Activated naive CD8-positive, alpha-beta T cell (primary cell): Measurements from ENCODE around the gene NEUROD6.

Experiments
- H3K27ac Mint-ChIP-seq: one replicate; pipeline ENCODE4 v1.8.0; 2021; ENCODE audit warnings: mixed read lengths
- H3K27me3 Mint-ChIP-seq: one replicate; pipeline ENCODE4 v1.8.0; 2021; ENCODE audit warnings: mixed read lengths
- H3K36me3 Mint-ChIP-seq: one replicate; pipeline ENCODE4 v1.8.0; 2021; ENCODE audit warnings: mixed read lengths
- H3K4me1 Mint-ChIP-seq: one replicate; pipeline ENCODE4 v1.8.0; 2021; ENCODE audit warnings: low read depth, mixed read lengths
- H3K4me3 Mint-ChIP-seq: one replicate; pipeline ENCODE4 v1.8.0; 2021; ENCODE audit warnings: mild to moderate bottlenecking, mixed read lengths
- H3K9me3 Mint-ChIP-seq: one replicate; pipeline ENCODE4 v1.8.0; 2021; ENCODE audit warnings: low read depth, mixed read lengths

NEUROD6 gene

DNA sequence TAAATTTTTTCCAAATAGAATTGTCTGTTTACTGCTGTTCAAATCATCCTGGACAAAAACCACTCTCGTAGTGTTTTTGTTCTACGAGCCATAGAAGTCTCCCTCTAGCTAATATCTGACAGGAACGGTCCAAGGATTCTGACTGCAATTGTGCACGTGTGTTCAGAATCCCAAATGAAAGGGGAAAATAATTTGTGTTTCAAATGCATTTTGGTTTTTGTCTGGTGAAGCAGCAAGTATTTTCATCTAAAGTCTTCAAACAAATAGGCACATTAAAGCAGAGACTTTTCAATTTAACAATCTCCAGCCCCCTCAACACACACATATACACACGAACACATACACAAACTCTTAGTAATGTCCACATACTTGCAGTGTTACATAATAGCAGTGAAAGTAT, 475 bp downstream of the NEUROD6 start:
- H3K4me3 Mint-ChIP-seq = no peak overlapping the region
- H3K4me1 Mint-ChIP-seq = no peaks in the 10 kb centered on the region
- H3K27ac Mint-ChIP-seq = no peak overlapping the region
- H3K9me3 Mint-ChIP-seq = no peaks in the 10 kb centered on the region
- H3K36me3 Mint-ChIP-seq = no peaks in the 10 kb centered on the region
- H3K27me3 Mint-ChIP-seq = peaks cover 7% of the 10 kb centered on the region

DNA sequence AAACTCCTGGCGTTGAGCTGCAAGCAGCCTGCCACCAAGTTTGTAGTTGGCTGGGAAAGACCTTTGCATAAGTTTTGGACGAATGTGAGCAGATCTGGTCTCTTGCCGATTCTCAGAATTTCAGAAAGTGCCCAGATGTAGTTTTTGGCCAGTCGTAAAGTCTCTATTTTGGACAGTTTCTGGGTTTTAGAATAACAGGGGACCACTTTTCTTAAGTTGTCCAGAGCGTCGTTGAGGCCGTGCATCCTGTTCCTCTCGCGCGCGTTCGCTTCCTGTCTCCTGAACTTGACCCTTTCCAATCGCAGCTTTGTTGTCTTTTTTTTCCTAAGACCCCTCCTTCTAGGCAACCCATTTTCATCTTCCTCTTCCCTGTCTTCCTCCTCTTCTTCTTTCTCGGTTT, 1.8 kb downstream of the NEUROD6 start:
- peaks cover 10% of the 10 kb centered on the region for H3K27me3 Mint-ChIP-seq
- no peaks in the 10 kb centered on the region for H3K4me1 Mint-ChIP-seq
- no peak overlapping the region for H3K27ac Mint-ChIP-seq
- H3K9me3 Mint-ChIP-seq = no peaks in the 10 kb centered on the region
- no peak overlapping the region for H3K4me3 Mint-ChIP-seq
- no peaks in the 10 kb centered on the region for H3K36me3 Mint-ChIP-seq

GRCh38 chr7:31337002-31337565, 3.4 kb downstream of the NEUROD6 start:
- no peaks in the 10 kb centered on the region for H3K36me3 Mint-ChIP-seq
- no peaks in the 10 kb centered on the region for H3K9me3 Mint-ChIP-seq
- H3K4me1 Mint-ChIP-seq = no peaks in the 10 kb centered on the region
- H3K4me3 Mint-ChIP-seq = no peak overlapping the region
- H3K27me3 Mint-ChIP-seq = peaks cover 10% of the 10 kb centered on the region
- no peak overlapping the region for H3K27ac Mint-ChIP-seq

GRCh38 chr7:31336202-31337001, 4.1 kb downstream of the NEUROD6 start:
- H3K36me3 Mint-ChIP-seq = no peaks in the 10 kb centered on the region
- no peak overlapping the region for H3K27ac Mint-ChIP-seq
- no peak overlapping the region for H3K4me3 Mint-ChIP-seq
- peaks cover 10% of the 10 kb centered on the region for H3K27me3 Mint-ChIP-seq
- H3K9me3 Mint-ChIP-seq = no peaks in the 10 kb centered on the region
- no peaks in the 10 kb centered on the region for H3K4me1 Mint-ChIP-seq

DNA sequence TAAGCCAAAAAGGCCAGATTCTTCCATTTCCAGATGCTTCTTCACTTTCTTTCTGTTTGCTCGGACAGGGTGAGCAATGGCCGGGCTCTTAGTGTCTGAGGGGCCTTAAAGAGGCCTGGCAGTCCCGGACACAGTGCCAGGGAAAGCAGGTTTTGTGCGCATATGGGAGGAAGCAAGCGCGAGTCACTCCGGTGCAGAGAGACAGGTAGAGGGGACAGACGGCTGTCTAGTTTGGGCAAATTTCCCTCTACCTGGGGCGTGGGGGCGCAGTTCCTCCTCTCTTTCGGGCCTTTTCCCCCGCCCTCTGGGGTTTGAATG, 4.7 kb downstream of the NEUROD6 start:
- Mint-ChIP-seq H3K27ac (no peak overlapping the region), H3K4me1 (no peaks in the 10 kb centered on the region), H3K36me3 (no peaks in the 10 kb centered on the region), H3K9me3 (no peaks in the 10 kb centered on the region), H3K27me3 (peaks cover 10% of the 10 kb centered on the region), H3K4me3 (no peak overlapping the region)

DNA sequence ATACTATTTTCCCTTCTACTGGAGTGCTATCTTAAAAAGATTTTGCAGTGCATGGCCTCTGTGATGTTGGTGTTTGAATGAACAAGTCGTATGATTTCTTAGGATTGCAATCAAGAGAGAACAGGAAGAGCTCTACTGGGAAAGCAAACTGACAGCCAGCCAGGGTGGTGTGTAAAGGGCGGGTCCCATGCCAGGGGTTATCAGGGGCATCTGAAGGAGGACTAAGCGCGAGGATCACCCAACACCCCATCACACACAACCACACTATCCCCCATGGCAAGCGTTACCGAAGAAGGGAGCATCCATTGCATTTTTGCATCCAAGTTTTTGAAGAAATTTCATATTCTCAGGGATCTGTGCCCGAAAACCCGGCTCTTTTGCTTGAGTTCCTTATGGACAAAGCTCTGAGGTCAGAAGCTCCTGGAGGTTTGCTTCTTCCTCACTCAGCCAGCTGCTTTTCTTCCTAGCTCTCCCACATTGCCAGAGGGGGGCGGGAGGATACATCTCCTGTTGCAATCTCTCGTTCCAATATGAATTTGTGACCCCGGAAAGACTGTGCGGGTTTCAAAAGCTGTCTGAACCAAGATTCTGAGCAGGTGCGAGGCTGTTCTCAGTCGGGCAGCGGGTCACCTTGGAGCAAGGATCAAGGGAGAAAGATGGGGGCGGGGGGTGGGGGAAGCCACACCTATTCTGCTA, 5.2 kb downstream of the NEUROD6 start:
- no peaks in the 10 kb centered on the region for H3K36me3 Mint-ChIP-seq
- H3K27me3 Mint-ChIP-seq = peaks cover 10% of the 10 kb centered on the region
- H3K9me3 Mint-ChIP-seq = no peaks in the 10 kb centered on the region
- H3K27ac Mint-ChIP-seq = no peak overlapping the region
- H3K4me3 Mint-ChIP-seq = no peak overlapping the region
- no peaks in the 10 kb centered on the region for H3K4me1 Mint-ChIP-seq

DNA sequence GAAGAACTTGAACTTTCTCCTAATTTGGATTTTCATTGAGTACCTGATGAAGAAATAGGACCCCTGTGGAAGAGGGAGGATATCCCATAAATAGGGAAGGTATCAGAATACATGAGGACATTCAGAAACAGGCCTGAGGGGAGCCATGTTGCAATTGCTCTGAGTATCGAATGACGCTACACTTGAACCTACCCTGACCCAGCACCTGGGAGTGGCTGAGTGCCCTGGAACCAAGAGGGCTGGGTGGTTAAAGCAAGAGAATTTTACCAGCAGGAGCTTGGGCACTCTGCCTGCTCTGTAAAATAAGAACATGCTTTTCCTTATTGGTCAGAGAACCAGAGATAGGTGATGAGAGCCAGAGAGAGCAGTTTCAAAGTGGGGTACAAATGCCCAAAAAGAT, 7.2 kb downstream of the NEUROD6 start:
- H3K27me3 Mint-ChIP-seq = peaks cover 8% of the 10 kb centered on the region
- no peaks in the 10 kb centered on the region for H3K36me3 Mint-ChIP-seq
- H3K4me1 Mint-ChIP-seq = no peaks in the 10 kb centered on the region
- H3K4me3 Mint-ChIP-seq = no peak overlapping the region
- peaks cover 6% of the 10 kb centered on the region for H3K9me3 Mint-ChIP-seq
- H3K27ac Mint-ChIP-seq = no peak overlapping the region

DNA sequence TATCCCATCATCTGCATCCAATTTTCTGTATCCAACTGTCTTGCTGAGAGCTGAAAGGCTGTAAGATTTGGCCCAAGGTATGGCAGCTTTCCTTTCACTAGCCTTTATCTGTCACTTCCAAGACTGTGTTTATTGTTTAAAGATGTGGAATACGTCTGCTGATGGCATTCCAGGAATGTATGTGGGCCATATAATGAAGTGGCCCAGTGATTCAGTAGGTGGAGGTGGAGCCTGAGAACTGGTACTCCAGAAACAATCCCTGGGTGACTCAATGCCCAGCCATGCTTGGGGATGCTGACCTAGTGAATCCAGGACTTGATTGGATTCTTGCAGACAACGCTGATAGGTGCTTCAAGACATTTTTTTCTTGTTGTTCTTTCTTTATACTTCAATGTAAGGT, 13.5 kb downstream of the NEUROD6 start:
- H3K4me1 Mint-ChIP-seq = no peaks in the 10 kb centered on the region
- H3K36me3 Mint-ChIP-seq = no peaks in the 10 kb centered on the region
- H3K9me3 Mint-ChIP-seq = peaks cover 6% of the 10 kb centered on the region
- no peak overlapping the region for H3K4me3 Mint-ChIP-seq
- H3K27ac Mint-ChIP-seq = no peak overlapping the region
- no peaks in the 10 kb centered on the region for H3K27me3 Mint-ChIP-seq

- H3K27me3 Mint-ChIP-seq = no peaks in the 10 kb centered on the region
- no peak overlapping the region for H3K27ac Mint-ChIP-seq
- no peak overlapping the region for H3K4me3 Mint-ChIP-seq
- no peaks in the 10 kb centered on the region for H3K4me1 Mint-ChIP-seq
- no peaks in the 10 kb centered on the region for H3K36me3 Mint-ChIP-seq
- H3K9me3 Mint-ChIP-seq = peaks cover 6% of the 10 kb centered on the region
Measured at GRCh38 chr7:31326416-31326815, 14.1 kb downstream of the NEUROD6 start.

- Mint-ChIP-seq H3K4me1 (no peaks in the 10 kb centered on the region), H3K4me3 (no peak overlapping the region), H3K27ac (no peak overlapping the region), H3K9me3 (peaks cover 5% of the 10 kb centered on the region), H3K27me3 (no peaks in the 10 kb centered on the region), H3K36me3 (no peaks in the 10 kb centered on the region)
Measured at GRCh38 chr7:31323101-31323500, 17.4 kb downstream of the NEUROD6 start.

GRCh38 chr7:31320675-31321074, 19.9 kb downstream of the NEUROD6 start:
- Mint-ChIP-seq H3K9me3 (peaks cover 5% of the 10 kb centered on the region), H3K4me3 (no peak overlapping the region), H3K36me3 (no peaks in the 10 kb centered on the region), H3K27ac (no peak overlapping the region), H3K4me1 (no peaks in the 10 kb centered on the region), H3K27me3 (no peaks in the 10 kb centered on the region)

- Mint-ChIP-seq H3K27me3 (peaks cover 2% of the 10 kb centered on the region), H3K4me3 (no peak overlapping the region), H3K36me3 (no peaks in the 10 kb centered on the region), H3K9me3 (peaks cover 5% of the 10 kb centered on the region), H3K27ac (no peak overlapping the region), H3K4me1 (no peaks in the 10 kb centered on the region)
Measured at GRCh38 chr7:31318313-31318712, 22.2 kb downstream of the NEUROD6 start.

DNA sequence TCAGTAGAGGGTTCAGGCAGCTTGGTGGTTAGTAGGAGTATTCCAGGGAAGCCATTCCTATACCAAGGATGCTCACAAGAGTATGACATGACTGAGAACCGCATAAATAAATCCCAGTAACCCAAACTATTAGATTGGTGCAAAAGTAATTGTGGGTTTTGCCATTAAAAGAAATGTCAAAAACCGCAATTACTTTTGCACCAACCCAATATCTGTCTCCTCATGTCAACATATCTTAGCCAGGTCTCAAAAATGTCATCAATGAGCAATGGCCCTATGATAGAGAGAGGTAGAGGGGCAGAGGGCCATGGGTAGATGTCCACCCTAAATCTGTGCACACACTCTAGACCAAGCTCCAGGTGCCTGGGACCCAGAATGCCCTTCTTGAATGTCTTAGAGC, 23.6 kb downstream of the NEUROD6 start:
- H3K4me1 Mint-ChIP-seq = no peaks in the 10 kb centered on the region
- H3K4me3 Mint-ChIP-seq = no peak overlapping the region
- peaks cover 5% of the 10 kb centered on the region for H3K9me3 Mint-ChIP-seq
- H3K36me3 Mint-ChIP-seq = no peaks in the 10 kb centered on the region
- H3K27ac Mint-ChIP-seq = no peak overlapping the region
- H3K27me3 Mint-ChIP-seq = peaks cover 2% of the 10 kb centered on the region

- no peaks in the 10 kb centered on the region for H3K36me3 Mint-ChIP-seq
Measured at GRCh38 chr7:31315758-31316157, 24.8 kb downstream of the NEUROD6 start.

DNA sequence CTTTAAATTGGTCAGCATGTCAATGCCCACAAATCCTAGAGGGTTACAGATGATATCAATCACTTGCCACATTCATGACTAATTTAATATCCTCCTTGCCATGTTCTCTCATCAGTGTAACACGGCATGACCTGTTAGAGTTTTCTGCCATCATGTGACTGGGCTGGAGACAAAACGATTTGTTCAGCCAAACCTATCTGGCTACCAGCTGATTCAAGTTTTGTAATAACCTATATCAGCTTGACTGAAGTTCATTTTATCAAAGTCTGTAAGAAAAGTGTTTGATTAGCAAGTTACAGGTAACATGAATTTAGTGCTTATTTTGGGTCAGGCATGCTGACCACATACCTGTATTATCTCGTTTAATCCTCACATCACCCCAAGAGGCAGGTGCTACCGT, 25.7 kb downstream of the NEUROD6 start:
- H3K9me3 Mint-ChIP-seq = peaks cover 5% of the 10 kb centered on the region
- no peak overlapping the region for H3K4me3 Mint-ChIP-seq
- no peaks in the 10 kb centered on the region for H3K4me1 Mint-ChIP-seq
- no peak overlapping the region for H3K27ac Mint-ChIP-seq
- peaks cover 2% of the 10 kb centered on the region for H3K27me3 Mint-ChIP-seq
- no peaks in the 10 kb centered on the region for H3K36me3 Mint-ChIP-seq

More at GRCh38 chr7:31315758-31316157, 24.8 kb downstream of the NEUROD6 start:
- Mint-ChIP-seq H3K27ac (no peak overlapping the region), H3K4me1 (no peaks in the 10 kb centered on the region), H3K27me3 (peaks cover 2% of the 10 kb centered on the region), H3K9me3 (peaks cover 5% of the 10 kb centered on the region), H3K4me3 (no peak overlapping the region)
